Measurements from ENCODE around the gene SRGAP1. TPM values are rescaled to one million over a fixed set of nuclear protein-coding genes. Genes with fewer than 3 reads are reported as not detected.

The SRGAP1 gene
- total and polyA plus RNA-seq, 2 of the 13 experiments (the other 11 are each of a cell fraction or from before 2014, with no cell fraction given) = 1.6 to 3.4 TPM

DNA sequence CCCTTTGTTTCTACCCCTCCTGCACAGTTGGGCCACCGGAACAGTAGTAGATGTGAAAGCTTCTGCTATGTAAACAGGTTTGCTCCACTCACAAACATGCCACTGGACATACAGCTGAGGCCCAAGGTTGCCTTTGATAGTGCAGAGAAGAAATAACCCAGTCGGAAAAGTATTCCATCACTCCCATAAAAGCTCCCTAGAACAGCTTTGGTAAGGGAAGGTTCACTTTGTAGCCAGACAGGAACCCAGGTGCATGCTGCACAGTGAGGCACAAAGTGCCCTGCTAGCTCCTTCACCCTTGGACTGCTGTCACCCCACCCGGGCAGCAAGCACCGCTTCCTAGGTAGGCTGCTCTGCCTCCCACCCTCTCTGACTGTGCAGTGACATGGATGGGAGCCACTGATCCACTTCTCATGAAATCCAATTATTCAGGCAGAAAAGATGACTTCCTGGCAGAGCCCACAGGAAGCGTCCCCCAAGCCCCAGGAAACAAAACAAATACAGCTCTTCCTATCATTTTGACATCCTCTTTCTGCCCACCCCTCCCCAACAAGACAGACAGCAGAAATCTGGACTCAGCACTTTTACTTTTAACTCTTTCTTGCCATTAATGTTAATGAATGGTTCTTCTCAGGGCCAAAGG is 100.2 kb downstream of the SRGAP1 start (continued):
- TF ChIP-seq, protein P1, sequence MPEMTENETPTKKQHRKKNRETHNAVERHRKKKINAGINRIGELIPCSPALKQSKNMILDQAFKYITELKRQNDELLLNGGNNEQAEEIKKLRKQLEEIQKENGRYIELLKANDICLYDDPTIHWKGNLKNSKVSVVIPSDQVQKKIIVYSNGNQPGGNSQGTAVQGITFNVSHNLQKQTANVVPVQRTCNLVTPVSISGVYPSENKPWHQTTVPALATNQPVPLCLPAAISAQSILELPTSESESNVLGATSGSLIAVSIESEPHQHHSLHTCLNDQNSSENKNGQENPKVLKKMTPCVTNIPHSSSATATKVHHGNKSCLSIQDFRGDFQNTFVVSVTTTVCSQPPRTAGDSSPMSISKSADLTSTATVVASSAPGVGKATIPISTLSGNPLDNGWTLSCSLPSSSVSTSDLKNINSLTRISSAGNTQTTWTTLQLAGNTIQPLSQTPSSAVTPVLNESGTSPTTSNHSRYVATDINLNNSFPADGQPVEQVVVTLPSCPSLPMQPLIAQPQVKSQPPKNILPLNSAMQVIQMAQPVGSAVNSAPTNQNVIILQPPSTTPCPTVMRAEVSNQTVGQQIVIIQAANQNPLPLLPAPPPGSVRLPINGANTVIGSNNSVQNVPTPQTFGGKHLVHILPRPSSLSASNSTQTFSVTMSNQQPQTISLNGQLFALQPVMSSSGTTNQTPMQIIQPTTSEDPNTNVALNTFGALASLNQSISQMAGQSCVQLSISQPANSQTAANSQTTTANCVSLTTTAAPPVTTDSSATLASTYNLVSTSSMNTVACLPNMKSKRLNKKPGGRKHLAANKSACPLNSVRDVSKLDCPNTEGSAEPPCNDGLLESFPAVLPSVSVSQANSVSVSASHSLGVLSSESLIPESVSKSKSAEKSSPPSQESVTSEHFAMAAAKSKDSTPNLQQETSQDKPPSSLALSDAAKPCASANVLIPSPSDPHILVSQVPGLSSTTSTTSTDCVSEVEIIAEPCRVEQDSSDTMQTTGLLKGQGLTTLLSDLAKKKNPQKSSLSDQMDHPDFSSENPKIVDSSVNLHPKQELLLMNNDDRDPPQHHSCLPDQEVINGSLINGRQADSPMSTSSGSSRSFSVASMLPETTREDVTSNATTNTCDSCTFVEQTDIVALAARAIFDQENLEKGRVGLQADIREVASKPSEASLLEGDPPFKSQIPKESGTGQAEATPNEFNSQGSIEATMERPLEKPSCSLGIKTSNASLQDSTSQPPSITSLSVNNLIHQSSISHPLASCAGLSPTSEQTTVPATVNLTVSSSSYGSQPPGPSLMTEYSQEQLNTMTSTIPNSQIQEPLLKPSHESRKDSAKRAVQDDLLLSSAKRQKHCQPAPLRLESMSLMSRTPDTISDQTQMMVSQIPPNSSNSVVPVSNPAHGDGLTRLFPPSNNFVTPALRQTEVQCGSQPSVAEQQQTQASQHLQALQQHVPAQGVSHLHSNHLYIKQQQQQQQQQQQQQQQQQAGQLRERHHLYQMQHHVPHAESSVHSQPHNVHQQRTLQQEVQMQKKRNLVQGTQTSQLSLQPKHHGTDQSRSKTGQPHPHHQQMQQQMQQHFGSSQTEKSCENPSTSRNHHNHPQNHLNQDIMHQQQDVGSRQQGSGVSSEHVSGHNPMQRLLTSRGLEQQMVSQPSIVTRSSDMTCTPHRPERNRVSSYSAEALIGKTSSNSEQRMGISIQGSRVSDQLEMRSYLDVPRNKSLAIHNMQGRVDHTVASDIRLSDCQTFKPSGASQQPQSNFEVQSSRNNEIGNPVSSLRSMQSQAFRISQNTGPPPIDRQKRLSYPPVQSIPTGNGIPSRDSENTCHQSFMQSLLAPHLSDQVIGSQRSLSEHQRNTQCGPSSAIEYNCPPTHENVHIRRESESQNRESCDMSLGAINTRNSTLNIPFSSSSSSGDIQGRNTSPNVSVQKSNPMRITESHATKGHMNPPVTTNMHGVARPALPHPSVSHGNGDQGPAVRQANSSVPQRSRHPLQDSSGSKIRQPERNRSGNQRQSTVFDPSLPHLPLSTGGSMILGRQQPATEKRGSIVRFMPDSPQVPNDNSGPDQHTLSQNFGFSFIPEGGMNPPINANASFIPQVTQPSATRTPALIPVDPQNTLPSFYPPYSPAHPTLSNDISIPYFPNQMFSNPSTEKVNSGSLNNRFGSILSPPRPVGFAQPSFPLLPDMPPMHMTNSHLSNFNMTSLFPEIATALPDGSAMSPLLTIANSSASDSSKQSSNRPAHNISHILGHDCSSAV (CRISPR knock-in tag; IDR thresholded peaks at IDR 0.05; ENCODE audit: borderline replicate concordance) = no peak
- no peak for TF ChIP-seq CCDC6 (CRISPR knock-in tag; IDR thresholded peaks at IDR 0.05)
- TF ChIP-seq ZNF839 (CRISPR knock-in tag; IDR thresholded peaks at IDR 0.05; ENCODE audit: borderline replicate concordance) = no peak
- TF ChIP-seq ZNF879 (CRISPR knock-in tag; IDR thresholded peaks at IDR 0.05) = no peak
- no peak for TF ChIP-seq PCBP1 (IDR thresholded peaks at IDR 0.05; ENCODE audit: borderline replicate concordance, low read depth, low read length)
- peak; percentile 36; the same call in 1 of the 2 replicates for TF ChIP-seq KDM2A (CRISPR knock-in tag; IDR thresholded peaks at IDR 0.05; ENCODE audit: borderline replicate concordance, low read depth)
- TF ChIP-seq ZNF713 (CRISPR knock-in tag; IDR thresholded peaks at IDR 0.05) = no peak
- TF ChIP-seq RCOR2 (CRISPR knock-in tag; IDR thresholded peaks at IDR 0.05) = no peak
- TF ChIP-seq ZNF549 (CRISPR knock-in tag; IDR thresholded peaks at IDR 0.05) = no peak
- no peak for TF ChIP-seq ZNF329 (CRISPR knock-in tag; IDR thresholded peaks at IDR 0.05; ENCODE audit: low read depth)
- peak; percentile 50 for TF ChIP-seq TEAD3 (CRISPR knock-in tag; optimal IDR thresholded peaks at IDR 0.05; ENCODE audit: borderline replicate concordance)
- no peak for TF ChIP-seq SMAD1 (CRISPR knock-in tag; IDR thresholded peaks at IDR 0.05; ENCODE audit: borderline replicate concordance, low read depth)
- TF ChIP-seq ZNF382 (CRISPR knock-in tag; IDR thresholded peaks at IDR 0.05; ENCODE audit: borderline replicate concordance) = no peak
- no peak for TF ChIP-seq ZNF678 (CRISPR knock-in tag; IDR thresholded peaks at IDR 0.05)
- TF ChIP-seq, protein P2, sequence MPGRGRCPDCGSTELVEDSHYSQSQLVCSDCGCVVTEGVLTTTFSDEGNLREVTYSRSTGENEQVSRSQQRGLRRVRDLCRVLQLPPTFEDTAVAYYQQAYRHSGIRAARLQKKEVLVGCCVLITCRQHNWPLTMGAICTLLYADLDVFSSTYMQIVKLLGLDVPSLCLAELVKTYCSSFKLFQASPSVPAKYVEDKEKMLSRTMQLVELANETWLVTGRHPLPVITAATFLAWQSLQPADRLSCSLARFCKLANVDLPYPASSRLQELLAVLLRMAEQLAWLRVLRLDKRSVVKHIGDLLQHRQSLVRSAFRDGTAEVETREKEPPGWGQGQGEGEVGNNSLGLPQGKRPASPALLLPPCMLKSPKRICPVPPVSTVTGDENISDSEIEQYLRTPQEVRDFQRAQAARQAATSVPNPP (CRISPR knock-in tag; IDR thresholded peaks at IDR 0.05) = no peak
- TF ChIP-seq ZNF569 (CRISPR knock-in tag; IDR thresholded peaks at IDR 0.05; ENCODE audit: borderline replicate concordance) = no peak
- 0 out of 2 replicates have a peak, but pooled peaks have one; percentile 11 for TF ChIP-seq ELF3 (CRISPR knock-in tag; IDR thresholded peaks at IDR 0.05)
- TF ChIP-seq ZFP62 (CRISPR knock-in tag; IDR thresholded peaks at IDR 0.05) = no peak
- no peak for TF ChIP-seq SNAPC5 (CRISPR knock-in tag; IDR thresholded peaks at IDR 0.05; ENCODE audit: borderline replicate concordance)
- TF ChIP-seq MAZ (IDR thresholded peaks at IDR 0.05; ENCODE audit: borderline replicate concordance, low read depth, low read length) = no peak
- no peak for TF ChIP-seq MAZ (CRISPR knock-in tag; IDR thresholded peaks at IDR 0.05; ENCODE audit: low read depth)
- TF ChIP-seq PPARG (CRISPR knock-in tag; conservative IDR thresholded peaks at IDR 0.05) = no peak
